Forelimb muscle (tissue), 1 donor: ENCODE results near the gene CLEC2B. TPM values are rescaled to one million over a fixed set of nuclear protein-coding genes. Genes with fewer than 3 reads are reported as not detected.

Experiments used
- DNase-seq: peaks from one replicate; pipeline ENCODE4 v3.0.0-alpha.2; 2013; ENCODE audit warnings: low read depth
- polyA plus RNA-seq: library from polyadenylated mRNA; unstranded; fragments of 120-200 nt; gene quantifications from one replicate; pipeline ENCODE4 v1.2.1, GENCODE V29; 2013; ENCODE audit not compliant: insufficient read length

The CLEC2B gene
- polyA plus RNA-seq, 1 donor: 1.9 TPM

DNA sequence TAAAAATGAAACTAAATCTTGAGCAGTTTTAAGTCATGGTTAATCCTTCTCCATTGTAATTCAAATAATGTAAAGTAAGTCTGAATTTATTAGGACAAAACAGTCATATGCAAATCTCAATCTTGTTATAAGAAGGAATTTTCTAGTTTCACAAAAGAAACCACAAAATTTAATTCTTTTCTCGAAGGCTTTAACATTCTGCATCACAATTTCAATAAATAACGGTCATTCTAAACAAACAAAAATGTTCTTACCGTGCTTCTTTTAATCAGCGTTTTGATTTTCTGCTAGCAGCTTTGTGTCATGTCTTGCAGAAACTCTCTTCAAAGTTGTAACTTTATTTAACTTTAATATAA lies 225 bp downstream of the CLEC2B start:
- DNase-seq: no peak

DNA sequence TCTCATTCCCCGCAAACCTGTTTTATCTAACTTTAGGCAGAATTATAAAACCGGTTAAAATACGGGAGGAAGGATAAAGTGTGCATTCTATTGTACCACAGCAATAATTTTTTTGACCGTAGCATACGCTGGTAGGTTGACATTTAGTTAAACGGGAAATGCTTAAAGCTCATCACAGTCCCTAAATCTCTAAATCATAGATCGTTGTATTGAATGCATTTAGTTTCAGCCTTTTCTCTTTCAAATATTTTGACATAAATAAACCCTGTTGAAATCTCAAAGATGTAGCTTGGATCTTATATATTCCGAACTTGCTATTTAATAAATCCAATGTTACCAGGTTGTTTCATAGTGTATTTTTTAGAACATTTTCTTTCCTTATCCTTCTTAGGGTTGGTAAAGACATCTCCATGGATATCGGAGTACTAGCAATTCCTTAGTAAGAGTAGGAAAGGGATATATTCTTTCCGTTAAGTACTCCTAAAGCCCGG lies 798 bp downstream of the CLEC2B start:
- DNase-seq: no peak

DNA sequence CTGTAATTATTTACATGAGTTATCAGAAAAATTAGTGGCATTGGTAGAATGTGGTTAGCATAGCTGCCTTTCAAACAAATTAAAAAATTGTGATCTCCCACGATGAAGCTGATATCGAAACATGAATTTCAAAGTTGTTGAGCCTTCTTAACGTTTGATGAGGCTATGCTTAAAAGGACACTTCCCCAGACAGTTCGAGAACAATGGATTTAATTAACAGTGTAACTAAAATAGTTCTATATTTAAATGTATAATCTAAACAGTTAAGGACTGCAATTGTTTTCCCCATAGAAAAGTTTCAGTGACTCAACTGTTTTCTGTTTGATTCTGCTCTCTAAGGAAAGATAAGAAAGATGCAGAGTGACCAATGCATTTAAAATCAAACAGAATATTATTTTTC lies 1.6 kb downstream of the CLEC2B start:
- DNase-seq: no peak

DNA sequence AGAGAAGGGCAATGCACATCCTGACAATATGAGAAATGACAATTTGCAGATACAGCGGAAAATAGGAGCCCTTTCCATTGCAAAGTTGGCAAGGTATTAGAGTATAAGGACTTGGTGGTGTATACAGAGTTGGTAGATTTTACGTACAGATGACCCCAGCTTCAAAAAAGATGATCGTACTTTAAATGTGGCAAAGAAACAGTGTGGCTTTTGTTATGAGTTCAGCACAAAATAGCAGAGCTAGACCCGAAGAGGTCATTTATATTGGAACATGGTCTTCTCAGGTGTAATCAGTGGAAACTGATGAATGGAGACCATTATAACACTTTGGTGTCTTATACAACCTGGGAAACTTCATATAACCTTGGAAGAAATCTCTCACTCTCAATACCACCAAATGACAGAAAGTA lies 2.3 kb downstream of the CLEC2B start:
- no peak for DNase-seq

DNA sequence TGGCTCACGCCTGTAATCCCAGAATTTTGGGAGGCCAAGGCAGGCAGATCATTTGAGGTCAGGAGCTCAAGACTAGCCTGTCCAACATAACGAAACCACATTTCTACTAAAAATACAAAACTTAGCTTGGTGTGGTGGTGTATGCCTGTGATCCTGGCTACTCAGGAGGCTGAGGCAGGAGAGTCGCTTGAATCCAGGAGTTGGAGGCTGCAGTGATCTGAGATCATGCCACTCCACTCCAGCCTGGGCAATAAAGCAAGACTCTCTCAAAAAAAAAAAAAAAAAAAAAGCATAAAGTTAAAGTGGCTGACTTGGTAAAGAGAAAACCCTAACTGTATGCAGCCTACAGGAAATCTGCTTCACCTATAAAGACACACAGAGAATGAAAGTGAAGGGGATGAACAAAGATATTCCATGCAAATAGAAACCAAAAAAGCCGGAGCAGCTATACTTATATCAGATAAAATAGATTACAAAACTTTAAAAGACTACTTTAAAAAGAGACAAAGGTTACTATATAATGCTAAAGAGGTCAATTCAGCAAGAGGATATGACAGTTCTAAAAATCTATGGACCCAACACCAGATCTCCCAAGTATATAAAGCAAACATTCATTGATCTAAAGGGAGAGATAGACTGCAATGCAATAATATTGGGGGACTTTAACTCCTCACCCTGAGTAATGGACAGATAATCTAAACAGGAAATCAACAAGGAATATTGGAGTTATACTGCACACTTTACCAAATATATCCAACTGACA lies 4.1 kb downstream of the CLEC2B start:
- DNase-seq: no peak

DNA sequence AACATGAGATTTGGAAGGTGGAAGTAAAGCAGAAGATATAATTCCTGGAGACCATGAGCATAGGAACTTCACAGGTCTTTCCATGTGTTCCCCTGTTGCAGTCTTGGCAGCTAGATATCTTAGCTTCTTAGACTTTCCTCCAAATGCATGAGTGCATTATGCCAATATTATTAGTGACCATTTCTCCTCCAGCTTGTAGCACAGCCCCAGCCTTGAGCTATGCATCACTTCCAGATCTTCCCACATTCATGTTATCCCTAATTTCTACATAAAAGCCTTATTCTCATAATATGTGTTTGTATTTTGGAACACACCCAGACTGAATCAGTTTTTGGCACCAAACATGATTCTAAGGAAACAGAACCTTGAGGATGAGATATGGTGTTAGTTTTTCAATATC lies 11.0 kb downstream of the CLEC2B start:
- DNase-seq: no peak

DNA sequence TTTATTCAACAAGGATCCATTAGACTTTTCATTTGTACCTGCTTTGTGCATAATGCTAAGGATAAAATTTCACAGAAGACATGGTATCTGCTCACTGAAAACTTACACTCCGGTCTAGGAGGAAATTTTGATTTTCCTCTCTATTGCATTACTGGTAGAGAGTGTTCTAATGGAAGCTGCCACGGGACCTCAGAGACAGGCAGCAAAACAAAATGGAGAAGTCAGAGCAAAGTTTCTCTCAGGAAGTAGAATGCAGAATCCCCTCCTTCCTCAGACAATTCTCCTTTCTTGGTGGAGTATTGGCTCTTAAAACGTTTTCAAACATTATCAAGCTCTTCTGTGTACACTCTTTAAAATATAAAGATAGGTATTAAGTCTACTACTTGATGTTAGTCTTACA lies 12.3 kb downstream of the CLEC2B start:
- DNase-seq: no peak

DNA sequence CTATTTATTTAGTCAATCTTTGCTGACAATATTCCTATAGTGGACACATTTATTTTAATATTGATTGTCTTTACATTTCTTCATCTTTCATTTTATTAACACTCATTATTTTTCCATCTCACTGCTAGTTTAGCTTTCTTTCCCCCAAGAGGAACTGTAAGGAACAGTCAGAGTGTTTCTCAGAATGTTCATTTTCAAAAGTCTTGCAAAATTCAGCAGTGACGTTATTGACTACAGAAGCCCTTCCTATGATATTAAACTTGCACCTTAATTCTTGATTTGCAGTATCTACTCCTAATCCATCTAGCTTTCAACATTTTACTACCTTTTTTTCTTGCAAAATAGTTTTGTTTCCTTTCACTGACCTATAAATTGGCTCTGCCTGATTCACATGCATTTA lies 13.0 kb downstream of the CLEC2B start:
- no peak for DNase-seq

DNA sequence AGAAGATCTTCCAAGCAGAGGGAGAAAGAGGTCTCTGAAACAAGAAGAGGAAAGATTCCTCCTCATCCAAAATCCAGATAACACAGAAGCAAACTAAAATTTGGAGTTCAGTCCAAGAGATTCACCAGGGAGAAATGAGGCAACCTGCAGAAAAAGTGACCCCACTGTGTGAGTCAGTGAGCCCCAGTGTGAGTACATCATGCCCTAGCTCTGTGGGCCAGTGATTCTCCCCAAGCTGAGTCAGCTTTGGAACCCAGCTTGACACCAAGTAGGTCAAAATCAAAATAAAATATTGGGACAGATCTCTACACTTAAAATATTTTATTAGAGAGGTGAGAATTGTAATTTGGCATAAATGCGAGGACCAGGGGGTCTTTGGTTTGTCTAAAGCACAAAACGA lies 17.2 kb downstream of the CLEC2B start:
- DNase-seq: no peak

DNA sequence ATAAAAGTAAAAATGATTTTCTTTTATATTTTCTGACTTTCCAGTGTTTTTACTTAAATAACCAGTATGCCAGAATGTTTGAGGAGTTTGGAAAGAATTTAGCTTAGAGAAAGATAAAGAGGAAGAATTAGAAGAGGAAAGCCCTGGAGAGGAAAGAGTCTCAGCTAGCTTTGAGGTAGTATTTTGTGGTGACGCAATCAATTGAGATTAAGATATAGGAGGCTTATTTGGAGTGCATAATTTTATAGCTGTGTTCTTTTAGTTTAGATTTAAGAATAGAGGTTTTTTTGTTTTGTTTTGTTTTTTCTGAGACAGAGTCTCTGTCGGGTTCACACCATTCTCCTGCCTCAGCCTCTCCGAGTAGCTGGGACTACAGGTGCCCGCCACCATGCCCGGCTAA lies 18.1 kb downstream of the CLEC2B start:
- no peak for DNase-seq

DNA sequence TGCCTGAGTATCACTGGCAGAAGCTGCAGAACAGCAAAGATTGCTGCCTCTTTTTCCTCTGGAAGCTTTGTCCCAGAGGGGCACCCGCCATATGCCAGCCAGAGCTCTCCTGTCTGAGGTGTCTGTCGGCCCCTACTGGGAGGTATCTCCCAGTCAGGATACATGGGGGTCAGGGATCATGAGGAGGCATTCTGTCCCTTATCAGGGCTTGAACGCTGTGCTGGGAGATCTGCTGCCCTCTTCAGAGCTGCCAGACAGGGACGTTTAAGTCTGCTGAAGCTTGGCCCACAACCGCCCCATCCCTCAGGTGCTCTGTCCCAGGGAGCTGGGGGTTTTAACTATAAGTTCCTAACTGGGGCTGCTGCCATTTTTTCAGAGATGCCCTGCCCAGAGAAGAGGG lies 20.3 kb downstream of the CLEC2B start:
- no peak for DNase-seq

DNA sequence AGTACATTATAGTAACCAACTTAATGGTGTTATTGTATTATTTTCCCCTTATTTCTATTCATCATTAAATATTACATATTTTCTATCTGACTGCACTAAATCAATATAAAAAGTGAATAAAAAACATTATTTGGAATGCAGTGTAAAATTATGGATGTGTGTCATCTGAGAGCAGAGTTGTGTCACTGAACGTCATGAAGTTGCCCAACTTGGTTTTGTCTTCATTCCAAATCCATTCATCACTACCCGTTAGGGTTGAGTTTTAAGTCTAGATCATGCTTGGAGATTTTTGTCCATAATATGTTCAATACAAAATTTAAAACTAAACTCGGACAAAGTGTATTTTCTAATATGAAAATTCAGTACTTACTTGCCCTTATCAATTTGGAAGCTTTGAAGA lies 25.7 kb downstream of the CLEC2B start:
- DNase-seq: no peak

DNA sequence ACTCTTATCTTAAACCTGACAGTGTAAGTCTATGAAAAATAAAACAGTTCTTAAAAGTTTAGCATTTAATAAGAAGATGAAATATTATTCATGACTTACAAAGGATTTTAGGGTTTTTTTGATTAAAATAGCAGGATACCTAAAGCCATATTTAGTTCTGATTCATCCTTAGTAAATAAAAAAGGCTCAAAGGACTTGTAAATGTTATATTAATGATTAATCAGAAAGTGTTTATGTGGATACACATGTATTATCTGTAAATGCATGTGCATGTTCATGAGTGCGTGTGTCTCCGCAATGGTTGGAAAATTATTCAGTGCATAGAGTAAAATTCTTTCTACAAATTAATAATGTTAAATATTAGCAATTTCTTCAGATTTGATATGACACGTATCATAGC lies 37.4 kb downstream of the CLEC2B start:
- no peak for DNase-seq

DNA sequence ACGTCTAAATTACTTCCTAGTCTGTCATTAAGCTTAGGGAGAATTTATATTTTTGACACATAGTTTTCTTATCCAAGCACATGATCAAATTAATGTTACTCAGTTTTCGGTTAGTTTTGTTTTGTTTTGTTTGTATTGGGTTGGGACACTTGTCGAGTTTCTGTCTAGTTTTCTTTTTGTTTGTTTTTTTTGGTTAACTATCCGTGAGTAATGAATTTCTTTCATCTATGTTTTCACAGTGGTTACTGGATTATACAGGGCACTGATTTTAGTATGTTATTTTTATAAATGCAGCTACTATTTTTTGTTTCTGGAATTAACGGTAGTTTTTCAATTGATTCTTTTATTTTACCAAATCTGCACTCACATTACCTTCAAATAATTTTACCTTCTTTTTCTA lies 39.2 kb downstream of the CLEC2B start:
- DNase-seq: no peak

DNA sequence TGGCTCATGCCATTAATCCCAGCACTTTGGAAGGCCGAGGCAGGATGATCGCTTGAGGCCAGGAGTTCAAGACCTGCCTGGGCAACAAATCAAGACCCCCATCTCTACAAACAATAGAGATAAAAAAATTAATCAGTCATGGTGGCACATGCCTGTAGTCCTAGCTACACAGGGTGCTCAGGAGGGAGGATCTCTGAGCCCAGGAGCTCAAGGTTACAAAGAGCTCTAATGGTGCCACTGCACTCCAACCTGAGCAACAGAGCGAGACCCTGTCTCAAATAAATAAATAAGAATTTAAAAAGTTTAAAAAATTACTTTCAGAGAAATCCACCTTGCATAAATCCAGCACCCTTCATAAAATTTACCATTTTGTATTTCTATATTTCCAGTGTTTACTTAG lies 39.7 kb downstream of the CLEC2B start:
- DNase-seq: no peak

DNA sequence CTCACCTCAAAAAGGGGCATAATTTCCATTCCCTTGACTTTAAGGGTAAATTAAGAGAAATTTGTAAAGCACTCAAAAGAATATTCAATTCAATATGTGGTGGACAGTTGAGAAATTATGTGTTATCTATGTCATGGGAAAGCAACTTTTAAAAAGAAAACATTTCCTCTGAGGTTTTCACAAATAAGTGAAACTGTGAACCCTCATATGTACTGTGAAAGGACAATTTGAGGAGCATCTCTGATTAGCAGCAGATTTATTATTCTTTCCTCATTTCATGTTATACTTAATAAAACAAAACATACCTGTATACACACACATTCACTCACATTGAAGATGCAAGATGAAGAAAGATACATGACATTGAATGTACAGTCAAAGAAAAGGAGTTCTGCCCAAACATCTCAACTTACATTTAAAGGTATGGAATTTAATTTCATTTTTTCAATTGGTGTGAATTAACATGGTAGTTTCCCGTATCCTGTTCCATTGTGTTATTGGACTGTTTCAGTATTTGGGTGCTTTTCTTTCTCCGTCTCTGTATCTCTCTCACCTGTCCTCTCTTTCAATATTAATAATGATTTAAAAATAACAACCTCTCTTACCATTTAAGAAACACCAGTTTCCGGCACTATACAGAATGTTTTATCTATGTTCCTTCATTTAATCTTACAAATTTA lies 41.8 kb downstream of the CLEC2B start, which contains the start of gene KLRF1:
Gene KLRF1 (plus strand): TSS at position 273 of the 680 bp plus-strand sequence. CDS start 64 bp downstream, at position 337.
- no peak for DNase-seq

DNA sequence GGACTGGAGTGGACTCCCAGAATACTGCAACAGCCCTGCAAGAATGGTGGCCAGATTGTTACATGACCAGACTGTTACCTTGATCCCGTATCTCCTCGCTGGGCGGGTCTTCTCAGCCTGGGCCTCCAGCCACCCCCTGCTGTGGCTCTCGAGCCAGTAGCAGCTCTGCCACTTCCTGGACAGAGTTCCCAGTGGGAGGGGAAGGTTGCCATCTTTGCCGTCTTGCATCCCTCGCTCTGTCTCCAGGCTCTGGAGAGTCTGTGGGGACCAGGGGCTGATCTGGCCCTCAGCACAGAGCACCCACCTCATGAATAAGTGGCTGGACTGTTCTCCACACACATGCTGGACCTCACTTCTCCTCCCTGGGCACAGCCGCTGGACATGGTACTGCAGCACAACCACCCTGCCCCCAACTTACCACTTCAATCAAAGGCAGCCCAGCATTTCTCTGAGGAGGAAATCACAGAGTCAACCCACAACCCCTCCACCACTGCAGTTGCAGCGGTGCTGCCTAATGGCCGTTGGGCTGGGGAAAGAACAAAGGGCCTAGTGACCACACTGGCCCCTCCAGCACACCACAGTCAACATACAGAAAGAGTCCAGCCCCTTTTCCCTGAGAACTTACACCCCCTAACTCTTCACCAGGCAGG lies 48.7 kb downstream of the CLEC2B start:
- no peak for DNase-seq

DNA sequence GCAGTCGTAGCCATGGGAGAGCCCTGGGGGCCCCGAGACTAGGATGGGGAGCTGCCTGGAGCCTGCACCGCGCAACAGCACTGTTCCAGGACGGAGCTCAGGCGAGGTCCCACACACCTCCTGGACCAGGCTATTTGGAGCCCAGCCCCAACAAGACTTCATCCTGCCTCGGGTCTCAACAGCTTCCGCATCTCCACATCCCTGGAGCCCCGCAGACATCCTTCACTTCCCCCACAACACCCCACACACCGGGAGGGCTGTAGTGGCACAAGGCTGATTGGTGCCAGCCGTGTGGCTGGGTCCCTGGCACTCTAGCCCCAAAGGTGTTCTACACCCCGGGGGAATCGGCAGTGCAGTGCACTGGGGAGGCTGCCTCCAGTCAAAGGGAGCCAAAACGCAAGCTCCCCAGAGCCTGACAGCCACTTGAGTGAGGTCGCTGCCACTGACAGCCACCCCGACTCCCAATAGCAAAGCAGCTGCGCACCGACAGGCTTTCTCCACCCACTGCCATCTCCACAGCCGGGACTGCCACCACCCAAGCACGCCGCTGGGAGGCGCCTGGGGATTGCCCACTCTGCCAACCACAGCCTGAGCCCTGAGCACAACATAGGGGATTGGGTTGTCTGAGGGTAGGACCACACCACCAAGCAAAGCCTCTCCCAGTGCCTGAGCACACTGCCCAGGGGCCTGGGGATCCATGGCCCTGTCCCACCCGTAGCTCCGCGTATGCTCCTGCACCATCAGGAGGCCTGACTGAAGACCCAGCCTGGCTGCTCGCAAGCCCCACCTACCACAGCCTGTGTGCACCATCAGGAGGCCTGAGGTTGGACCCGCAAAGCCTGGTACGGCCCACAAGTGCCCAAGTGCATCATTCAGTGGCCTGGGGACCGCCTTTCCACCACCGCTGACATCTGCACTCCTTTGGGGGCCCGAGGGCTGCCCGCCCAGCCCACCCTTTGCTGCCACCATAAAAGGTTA lies 55.0 kb downstream of the CLEC2B start:
- no peak for DNase-seq

DNA sequence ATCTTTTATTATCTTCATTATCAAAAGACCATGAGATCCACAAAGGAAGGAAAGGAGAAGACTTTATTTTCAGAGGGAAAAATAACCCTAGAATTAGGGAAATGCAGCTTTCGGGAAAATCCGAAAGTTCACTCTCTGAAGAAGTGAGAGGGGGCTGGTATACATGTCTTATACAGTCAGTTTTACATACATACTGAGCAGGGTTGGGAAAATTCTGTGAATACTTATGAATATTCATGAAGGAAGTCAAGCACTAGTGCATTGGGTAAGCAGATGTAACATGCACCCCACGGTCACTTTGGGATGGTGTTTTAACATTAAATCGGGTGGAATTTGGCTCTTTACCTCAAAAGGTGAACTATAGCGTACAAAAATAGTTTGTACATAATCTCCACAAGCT lies 57.5 kb downstream of the CLEC2B start:
- DNase-seq: no peak

DNA sequence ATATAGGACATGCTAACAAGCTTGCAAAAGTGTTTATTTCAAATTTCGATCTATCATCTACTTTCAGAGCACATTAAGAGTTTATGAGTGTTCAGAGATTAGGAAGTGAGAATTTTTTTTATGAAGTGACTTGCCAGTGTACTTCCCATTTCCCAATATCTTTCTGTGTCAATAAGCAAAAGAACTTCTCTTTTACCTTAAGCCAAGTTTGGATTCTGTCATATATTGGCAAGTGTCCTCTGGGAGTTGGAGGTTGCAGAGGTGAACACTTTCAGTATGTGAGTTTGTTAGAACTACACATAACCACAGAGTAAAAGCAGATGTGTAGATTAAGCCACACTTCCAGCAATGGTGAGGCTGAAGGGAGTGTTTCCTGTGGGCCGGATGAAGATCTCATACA lies 58.5 kb downstream of the CLEC2B start:
- DNase-seq: no peak

DNA sequence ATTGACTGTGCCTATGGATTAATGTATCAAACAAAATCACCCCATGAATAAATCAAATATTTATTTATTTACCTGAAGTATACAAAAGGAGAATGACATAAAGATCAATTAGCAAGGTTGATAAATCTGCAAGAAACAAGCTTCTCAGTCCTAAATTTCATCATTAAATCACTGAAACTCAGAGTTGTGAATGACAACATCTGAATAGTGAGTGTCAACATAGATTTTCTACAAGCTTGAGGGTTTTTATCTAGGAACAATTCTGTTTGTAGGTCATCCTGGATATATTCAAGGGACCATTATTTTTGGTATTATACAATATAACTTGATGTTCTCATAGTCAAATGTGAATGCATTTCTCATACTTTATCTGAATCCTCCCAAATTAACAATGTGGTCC lies 59.3 kb downstream of the CLEC2B start:
- DNase-seq: no peak

DNA sequence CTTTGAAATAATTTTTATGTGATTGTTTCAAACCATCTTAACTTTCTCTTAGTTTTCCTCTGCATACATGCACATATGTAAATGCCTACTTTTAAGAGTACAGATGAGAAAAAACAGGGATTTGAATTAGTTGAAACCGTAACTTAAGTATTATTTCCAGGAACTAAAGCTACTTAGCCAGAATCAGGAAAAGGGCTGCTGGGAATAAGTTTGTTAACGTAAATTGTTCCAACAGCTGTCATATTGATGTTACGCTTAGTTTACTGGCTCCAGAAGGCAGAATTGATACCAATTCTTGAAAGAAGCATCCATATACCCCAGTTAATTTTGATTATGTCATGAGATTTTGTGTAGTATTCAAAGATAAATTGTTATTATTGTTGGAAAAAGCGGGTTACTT lies 59.8 kb downstream of the CLEC2B start:
- DNase-seq: no peak
